Endothelial cell of umbilical vein (primary cell): Measurements from ENCODE around the gene U2AF2. TPM values are rescaled to one million over a fixed set of nuclear protein-coding genes. Genes with fewer than 3 reads are reported as not detected.

Experiments
- BruUV-seq: library from RNA; stranded (reverse); fragments of 400-500 nt; replicated peaks from 2 replicates; lab custom pipeline; 2021; lab: Mats Ljungman, UMichigan
- CTCF ChIA-PET: fragments of 300-600, 350-600 bp; sonication (Branson Sonifier 250); formaldehyde crosslinking; loops from one replicate; lab custom pipeline; 2021; ENCODE audit warnings: antibody characterized with exemption, inconsistent platforms; lab: Charles Lee
- POLR2A ChIA-PET: fragments of 300-600, 350-600 bp; sonication (Branson Sonifier 250); formaldehyde crosslinking; loops from one replicate; lab custom pipeline; 2021; ENCODE audit warnings: antibody characterized with exemption, inconsistent platforms; lab: Charles Lee
- DNase-seq: peaks from one replicate; pipeline ENCODE4 v3.0.0-alpha.2; 2011; ENCODE audit warnings: low read depth, low spot score
- FAIRE-seq: peaks from 2 replicates; lab custom pipeline; 2011; peaks lifted over from hg19 to GRCh38; lab: Jason Lieb, UNC
- H2AFZ ChIP-seq: 2 replicates; pipeline ENCODE4 v1.6.0; 2012; ENCODE audit warnings: low read depth, low read length, control low read depth, inconsistent platforms
- H3K27ac ChIP-seq: 2 replicates; pipeline ENCODE4 v1.5.1; 2011; ENCODE audit warnings: low read depth, mild to moderate bottlenecking, control low read depth, low read length, moderate library complexity; ENCODE audit not compliant: insufficient read depth
- H3K27me3 ChIP-seq, 2 experiments: 2 replicates each; pipeline versions ENCODE4 v1.6.0 to v1.6.1; 2011; ENCODE audit warnings: low read length in 2 of 2, mixed read lengths in 1 of 2; ENCODE audit not compliant: control insufficient read depth in 2 of 2, insufficient read depth in 2 of 2
- H3K36me3 ChIP-seq, 2 experiments: 2 replicates in 1 of 2; 3 replicates in 1 of 2; pipeline ENCODE4 v1.5.1; 2011; ENCODE audit warnings: low read length in 2 of 2, mild to moderate bottlenecking in 1 of 2, moderate library complexity in 1 of 2; ENCODE audit not compliant: control insufficient read depth in 2 of 2, insufficient read depth in 2 of 2; ENCODE audit errors: extremely low read depth in 1 of 2
- H3K4me1 ChIP-seq: 3 replicates; pipeline ENCODE4 v1.5.1; 2011; ENCODE audit warnings: mild to moderate bottlenecking, low read length; ENCODE audit not compliant: control insufficient read depth, insufficient read depth; ENCODE audit errors: extremely low read depth
- H3K4me2 ChIP-seq: 2 replicates; pipeline ENCODE4 v1.6.1; 2011; ENCODE audit warnings: low read length, control low read depth, mixed read lengths; ENCODE audit not compliant: insufficient read depth
- H3K4me3 ChIP-seq, 3 experiments: fragments of 200-600 bp in 1 of 3; sonication (generic), shearing (Covaris generic) in 1 of 3; replicated peaks in 1 of 3; 2 replicates each; pipeline ENCODE4 v1.5.1; 2011 to 2016; ENCODE audit warnings: control low read depth in 3 of 3, low read length in 3 of 3, mild to moderate bottlenecking in 2 of 3, inconsistent platforms in 1 of 3, low read depth in 1 of 3, moderate library complexity in 1 of 3; ENCODE audit not compliant: insufficient read depth in 1 of 3
- H3K79me2 ChIP-seq: 2 replicates; pipeline ENCODE4 v1.6.0; 2012; ENCODE audit warnings: low read length, inconsistent platforms; ENCODE audit not compliant: control insufficient read depth, insufficient read depth
- H3K9ac ChIP-seq: replicated peaks from 2 replicates; pipeline ENCODE3; 2011; ENCODE audit warnings: low read length, control low read depth; ENCODE audit not compliant: insufficient read depth; ENCODE audit errors: extremely low read depth
- H3K9me1 ChIP-seq: replicated peaks from 3 replicates; pipeline ENCODE4 v1.6.0; 2011; ENCODE audit warnings: mild to moderate bottlenecking, low read length; ENCODE audit not compliant: control insufficient read depth, insufficient read depth; ENCODE audit errors: extremely low read depth
- H3K9me3 ChIP-seq: replicated peaks from 2 replicates; pipeline ENCODE4 v1.5.1; 2012; ENCODE audit warnings: low read length, inconsistent platforms; ENCODE audit not compliant: control insufficient read depth, insufficient read depth
- H4K20me1 ChIP-seq: replicated peaks from 2 replicates; pipeline ENCODE3; 2011; ENCODE audit warnings: mild to moderate bottlenecking, low read length; ENCODE audit not compliant: control insufficient read depth, insufficient read depth; ENCODE audit errors: extremely low read depth
- EZH2 ChIP-seq: IDR thresholded peaks from 2 replicates; pipeline ENCODE4 v1.6.1; 2012; ENCODE audit warnings: borderline replicate concordance, low read depth, mild to moderate bottlenecking, moderate library complexity, low read length, inconsistent platforms; ENCODE audit not compliant: severe bottlenecking
- JUN ChIP-seq: IDR thresholded peaks from 2 replicates; pipeline ENCODE4 v1.6.1; 2011; ENCODE audit warnings: borderline replicate concordance, low read depth; ENCODE audit not compliant: insufficient read length, insufficient read depth
- POLR2A ChIP-seq: IDR thresholded peaks from 2 replicates; pipeline ENCODE4 v1.6.1; 2012; ENCODE audit warnings: low read depth, mild to moderate bottlenecking, control low read depth, low read length
- POLR2AphosphoS5 ChIP-seq: IDR thresholded peaks from 2 replicates; pipeline ENCODE4 v1.6.1; 2012; ENCODE audit warnings: low read depth, mild to moderate bottlenecking, control low read depth, low read length, moderate library complexity; ENCODE audit not compliant: insufficient read depth
- dilution Hi-C: fragments of 300-500 bp; cut with MboI; formaldehyde crosslinking; loops from one replicate; pipeline ENCODE4 v1.15.0; 2019; ENCODE audit warnings: low sequenced_read_pairs; ENCODE audit not compliant: extremely low pct_ligation_motif_present
- intact Hi-C: fragments of 100-400 bp; cut with micrococcal nuclease; formaldehyde crosslinking; loops from one replicate; pipeline ENCODE4 v1.10.0; 2022
- polyA plus RNA-seq, 4 experiments: library from polyadenylated mRNA; depleted of rRNA in 3 of 4; stranded (reverse) in 3 of 4; unstranded in 1 of 4; fragments of >200 nt; gene quantifications; 2 replicates each; pipeline versions ENCODE4 v1.2.1 to v1.2.3, GENCODE V29; 2011 to 2012; ENCODE audit warnings: missing spikeins in 1 of 4
- total RNA-seq: library from RNA; stranded (reverse); gene quantifications from 2 replicates; pipeline ENCODE4 v1.2.3, GENCODE V29; 2021
- TF ChIP-seq, protein P1 (sequence below): IDR thresholded peaks from 2 replicates; pipeline ENCODE4 v1.6.1; 2011; ENCODE audit not compliant: insufficient read depth, insufficient read length
- TF ChIP-seq, protein P2 (sequence below), 2 donors: IDR thresholded peaks; 1 replicate in 1 of 2; 2 replicates in 1 of 2; pipeline ENCODE4 v1.5.1; 2011; ENCODE audit warnings: low read length in 2 of 2, mild to moderate bottlenecking in 2 of 2, moderate library complexity in 2 of 2, control low read depth in 1 of 2, inconsistent platforms in 1 of 2, low read depth in 1 of 2; ENCODE audit not compliant: insufficient read depth in 1 of 2; ENCODE audit errors: extremely low read depth in 1 of 2

The U2AF2 gene
- total and polyA plus RNA-seq, 2 donors (not counting 3 experiments of a cell fraction or from before 2014, with no cell fraction given): 183 to 259 TPM

DNA sequence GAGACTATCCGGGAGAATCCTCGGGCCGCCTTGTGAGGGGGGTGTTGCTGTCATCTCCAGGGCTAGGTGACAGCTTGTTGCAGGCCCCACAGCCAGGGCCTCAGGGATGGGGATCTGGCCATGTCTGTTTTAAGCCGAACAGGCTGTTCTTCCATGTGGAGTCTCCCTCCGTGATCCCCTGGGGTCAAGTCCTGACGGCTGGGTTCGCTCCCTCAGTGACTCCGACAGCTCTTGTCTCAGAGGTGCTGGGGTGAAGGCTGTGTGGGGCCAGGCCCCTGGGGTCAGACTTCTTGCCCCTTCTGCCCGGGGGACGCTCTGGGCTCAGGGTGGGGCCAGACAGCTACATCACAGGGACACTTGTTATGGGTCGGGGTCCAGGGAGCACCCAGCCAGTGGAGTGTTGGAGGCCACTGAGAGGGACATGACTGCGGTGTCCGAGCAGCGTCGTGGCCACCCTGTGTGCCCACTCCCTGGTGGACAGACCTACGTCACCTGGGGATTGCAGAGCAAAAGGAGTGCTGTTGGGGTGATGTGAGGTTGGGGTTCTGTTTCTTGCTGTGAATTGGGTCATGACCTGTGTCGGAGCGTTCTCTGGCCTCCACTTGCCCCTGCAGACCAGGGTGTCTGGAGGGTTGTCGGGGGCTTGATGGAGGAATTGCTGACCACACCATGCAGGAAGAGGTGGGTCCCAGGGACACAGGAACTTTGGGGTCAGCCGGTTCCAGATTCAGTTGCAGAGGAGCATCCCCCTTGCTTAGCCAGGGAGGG, 41.6 kb downstream of the U2AF2 start:
- no peak for DNase-seq
- no peak for FAIRE-seq
- dilution Hi-C loops: no loop called here
- no peaks in the 10 kb centered on the region for H3K9me1 ChIP-seq
- H3K4me3 ChIP-seq: no peak overlapping the region
- ChIA-PET CTCF (no interaction called here), POLR2A (no interaction called here)
- no peak overlapping the region for H3K4me2 ChIP-seq
- H3K27me3 ChIP-seq: no peaks in the 10 kb centered on the region
- no peaks in the 10 kb centered on the region for H3K4me1 ChIP-seq
- H3K9ac ChIP-seq: no peak overlapping the region
- intact Hi-C loops: no loop called here
- no peaks in the 10 kb centered on the region for H4K20me1 ChIP-seq
- H3K79me2 ChIP-seq: no peaks in the 10 kb centered on the region
- H3K36me3 ChIP-seq: peaks cover 2 to 39% of the 10 kb centered on the region in 2 experiments
- BruUV-seq: no TSS peak
- H3K27ac ChIP-seq: no peak overlapping the region
- no peaks in the 10 kb centered on the region for H3K9me3 ChIP-seq
- TF ChIP-seq POLR2A (no peak), EZH2 (no peak), JUN (no peak), POLR2AphosphoS5 (no peak)
- TF ChIP-seq, protein P1, sequence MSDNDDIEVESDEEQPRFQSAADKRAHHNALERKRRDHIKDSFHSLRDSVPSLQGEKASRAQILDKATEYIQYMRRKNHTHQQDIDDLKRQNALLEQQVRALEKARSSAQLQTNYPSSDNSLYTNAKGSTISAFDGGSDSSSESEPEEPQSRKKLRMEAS: no peak
- TF ChIP-seq, protein P2, sequence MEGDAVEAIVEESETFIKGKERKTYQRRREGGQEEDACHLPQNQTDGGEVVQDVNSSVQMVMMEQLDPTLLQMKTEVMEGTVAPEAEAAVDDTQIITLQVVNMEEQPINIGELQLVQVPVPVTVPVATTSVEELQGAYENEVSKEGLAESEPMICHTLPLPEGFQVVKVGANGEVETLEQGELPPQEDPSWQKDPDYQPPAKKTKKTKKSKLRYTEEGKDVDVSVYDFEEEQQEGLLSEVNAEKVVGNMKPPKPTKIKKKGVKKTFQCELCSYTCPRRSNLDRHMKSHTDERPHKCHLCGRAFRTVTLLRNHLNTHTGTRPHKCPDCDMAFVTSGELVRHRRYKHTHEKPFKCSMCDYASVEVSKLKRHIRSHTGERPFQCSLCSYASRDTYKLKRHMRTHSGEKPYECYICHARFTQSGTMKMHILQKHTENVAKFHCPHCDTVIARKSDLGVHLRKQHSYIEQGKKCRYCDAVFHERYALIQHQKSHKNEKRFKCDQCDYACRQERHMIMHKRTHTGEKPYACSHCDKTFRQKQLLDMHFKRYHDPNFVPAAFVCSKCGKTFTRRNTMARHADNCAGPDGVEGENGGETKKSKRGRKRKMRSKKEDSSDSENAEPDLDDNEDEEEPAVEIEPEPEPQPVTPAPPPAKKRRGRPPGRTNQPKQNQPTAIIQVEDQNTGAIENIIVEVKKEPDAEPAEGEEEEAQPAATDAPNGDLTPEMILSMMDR (IDR thresholded peaks at IDR 0.05; ENCODE audit: extremely low read depth in 1 of 2, insufficient read depth in 1 of 2, low read depth in 1 of 2, low read length in 2 of 2): no peak
- H2AFZ ChIP-seq: no peak overlapping the region
